H9 (cell line): ENCODE results near the gene GPHN. TPM values are rescaled to one million over a fixed set of nuclear protein-coding genes. Genes with fewer than 3 reads are reported as not detected.

ENCODE experiments used
- DNase-seq: peaks from one replicate; pipeline ENCODE4 v3.0.0-alpha.2; 2017
- H2AFZ ChIP-seq: one replicate; pipeline ENCODE4 v1.6.1; 2013; ENCODE audit warnings: mild to moderate bottlenecking, low read length, control low read depth, moderate library complexity
- H2AK5ac ChIP-seq: 2 replicates; pipeline ENCODE4 v1.6.1; 2013; ENCODE audit warnings: low read length, control low read depth, mixed read lengths; ENCODE audit not compliant: insufficient read length
- H2BK120ac ChIP-seq: one replicate; pipeline ENCODE4 v1.6.1; 2013; ENCODE audit warnings: low read depth, mild to moderate bottlenecking, low read length, control low read depth, inconsistent platforms; ENCODE audit not compliant: poor library complexity, severe bottlenecking
- H2BK12ac ChIP-seq: 2 replicates; pipeline ENCODE4 v1.6.1; 2013; ENCODE audit warnings: low read length, control low read depth, mixed read lengths, low read depth; ENCODE audit not compliant: insufficient read length
- H2BK15ac ChIP-seq: 2 replicates; pipeline ENCODE4 v1.6.1; 2013; ENCODE audit warnings: low read depth, low read length, control low read depth
- H2BK20ac ChIP-seq: one replicate; pipeline ENCODE4 v1.6.1; 2013; ENCODE audit warnings: low read depth, mild to moderate bottlenecking, low read length, control low read depth, inconsistent platforms; ENCODE audit not compliant: poor library complexity, severe bottlenecking
- H2BK5ac ChIP-seq: 2 replicates; pipeline ENCODE4 v1.6.1; 2013; ENCODE audit warnings: low read length, control low read depth, mixed read lengths; ENCODE audit not compliant: insufficient read length
- H3K14ac ChIP-seq: 2 replicates; pipeline ENCODE4 v1.6.1; 2013; ENCODE audit warnings: low read length, control low read depth; ENCODE audit not compliant: insufficient read depth
- H3K18ac ChIP-seq: 2 replicates; pipeline ENCODE4 v1.6.1; 2013; ENCODE audit warnings: low read depth, mild to moderate bottlenecking, mixed read lengths, low read length, control low read depth; ENCODE audit not compliant: insufficient read length
- H3K23ac ChIP-seq: 2 replicates; pipeline ENCODE4 v1.6.1; 2013; ENCODE audit warnings: low read length, control low read depth, mixed read lengths, low read depth; ENCODE audit not compliant: insufficient read length
- H3K23me2 ChIP-seq: 2 replicates; pipeline ENCODE4 v1.6.1; 2013; ENCODE audit warnings: low read depth, mild to moderate bottlenecking, mixed read lengths, low read length, control low read depth; ENCODE audit not compliant: insufficient read length, poor library complexity, severe bottlenecking
- H3K27ac ChIP-seq: 2 replicates; pipeline ENCODE4 v1.5.1; 2013; ENCODE audit warnings: low read length, control low read depth, mixed read lengths, low read depth; ENCODE audit not compliant: insufficient read length
- H3K27me3 ChIP-seq: 2 replicates; pipeline ENCODE4 v1.6.1; 2013; ENCODE audit warnings: low read length, control low read depth, inconsistent platforms; ENCODE audit not compliant: insufficient read depth
- H3K4ac ChIP-seq: 2 replicates; pipeline ENCODE4 v1.6.1; 2013; ENCODE audit warnings: low read depth, mild to moderate bottlenecking, control low read depth, inconsistent platforms, low read length, moderate library complexity
- H3K4me1 ChIP-seq: 2 replicates; pipeline ENCODE4 v1.6.1; 2013; ENCODE audit warnings: low read length, control low read depth, inconsistent platforms; ENCODE audit not compliant: insufficient read depth
- H3K4me2 ChIP-seq: 2 replicates; pipeline ENCODE4 v1.6.1; 2013; ENCODE audit warnings: low read length, control low read depth, mixed read lengths; ENCODE audit not compliant: insufficient read length, insufficient read depth
- H3K56ac ChIP-seq: 2 replicates; pipeline ENCODE4 v1.6.1; 2013; ENCODE audit warnings: low read depth, mild to moderate bottlenecking, mixed read lengths, low read length, control low read depth; ENCODE audit not compliant: insufficient read length
- H3K79me1 ChIP-seq: 2 replicates; pipeline ENCODE4 v1.6.1; 2013; ENCODE audit warnings: low read depth, mild to moderate bottlenecking, moderate library complexity, low read length, control low read depth, inconsistent platforms; ENCODE audit not compliant: insufficient read depth, poor library complexity, severe bottlenecking
- H3K79me2 ChIP-seq: 2 replicates; pipeline ENCODE4 v1.6.1; 2013; ENCODE audit warnings: low read length, control low read depth, inconsistent platforms; ENCODE audit not compliant: insufficient read depth
- H3K9ac ChIP-seq: 2 replicates; pipeline ENCODE4 v1.6.1; 2013; ENCODE audit warnings: low read length, control low read depth, mixed read lengths; ENCODE audit not compliant: insufficient read length; ENCODE audit errors: extremely low read depth
- H3K9me3 ChIP-seq: one replicate; pipeline ENCODE4 v1.6.1; 2013; ENCODE audit warnings: low read depth, low read length, inconsistent platforms; ENCODE audit not compliant: control insufficient read depth
- H3T11ph ChIP-seq: one replicate; pipeline ENCODE4 v1.6.1; 2013; ENCODE audit warnings: mild to moderate bottlenecking, low read length, control low read depth, inconsistent platforms
- H4K20me1 ChIP-seq: one replicate; pipeline ENCODE4 v1.6.1; 2013; ENCODE audit not compliant: control insufficient read depth, insufficient read length, insufficient read depth
- H4K5ac ChIP-seq: 2 replicates; pipeline ENCODE4 v1.6.1; 2013; ENCODE audit warnings: low read depth, mild to moderate bottlenecking, mixed read lengths, low read length, control low read depth; ENCODE audit not compliant: insufficient read length
- H4K8ac ChIP-seq: replicated peaks from 2 replicates; pipeline ENCODE4 v1.6.1; 2013; ENCODE audit warnings: low read length, control low read depth, mixed read lengths, low read depth; ENCODE audit not compliant: insufficient read length
- H4K91ac ChIP-seq: 2 replicates; pipeline ENCODE4 v1.6.1; 2013; ENCODE audit warnings: low read depth, mild to moderate bottlenecking, moderate library complexity, mixed read lengths, low read length, control low read depth; ENCODE audit not compliant: insufficient read length
- H3K27ac Mint-ChIP-seq, 3 experiments: 2 replicates in 2 of 3; 3 replicates in 1 of 3; pipeline ENCODE4 v1.8.0; 2020 to 2021; ENCODE audit warnings: mixed read lengths in 3 of 3, mild to moderate bottlenecking in 1 of 3, moderate library complexity in 1 of 3
- H3K27me3 Mint-ChIP-seq: 2 replicates; pipeline ENCODE4 v1.8.0; 2021; ENCODE audit warnings: low read depth, mild to moderate bottlenecking, moderate library complexity, mixed read lengths
- H3K36me3 Mint-ChIP-seq, 3 experiments: 2 replicates in 2 of 3; 3 replicates in 1 of 3; pipeline ENCODE4 v1.8.0; 2020 to 2021; ENCODE audit warnings: low read depth in 3 of 3, mixed read lengths in 3 of 3; ENCODE audit not compliant: insufficient read depth in 1 of 3
- H3K4me1 Mint-ChIP-seq, 2 experiments: 2 replicates each; pipeline ENCODE4 v1.8.0; 2020; ENCODE audit warnings: mixed read lengths in 2 of 2
- H3K4me3 Mint-ChIP-seq, 2 experiments: 2 replicates in 1 of 2; 3 replicates in 1 of 2; pipeline ENCODE4 v1.8.0; 2020 to 2021; ENCODE audit warnings: mild to moderate bottlenecking in 2 of 2, mixed read lengths in 2 of 2, moderate library complexity in 1 of 2
- H3K9me3 Mint-ChIP-seq, 2 experiments: 2 replicates in 1 of 2; 3 replicates in 1 of 2; pipeline ENCODE4 v1.8.0; 2020; ENCODE audit warnings: mild to moderate bottlenecking in 2 of 2, mixed read lengths in 2 of 2, moderate library complexity in 1 of 2
- total RNA-seq: library from RNA; stranded (reverse); gene quantifications from 2 replicates; pipeline ENCODE4 v1.2.1, GENCODE V29; 2021
- TF ChIP-seq, protein P1 (sequence below): fragments of 200-600 bp; sonication (generic); conservative IDR thresholded peaks from 3 replicates; pipeline ENCODE4 v1.8.0; 2021; ENCODE audit warnings: antibody characterized with exemption, mild to moderate bottlenecking

GPHN gene
- total RNA-seq, 1 experiment from 2014 or later: 16.1 TPM

DNA sequence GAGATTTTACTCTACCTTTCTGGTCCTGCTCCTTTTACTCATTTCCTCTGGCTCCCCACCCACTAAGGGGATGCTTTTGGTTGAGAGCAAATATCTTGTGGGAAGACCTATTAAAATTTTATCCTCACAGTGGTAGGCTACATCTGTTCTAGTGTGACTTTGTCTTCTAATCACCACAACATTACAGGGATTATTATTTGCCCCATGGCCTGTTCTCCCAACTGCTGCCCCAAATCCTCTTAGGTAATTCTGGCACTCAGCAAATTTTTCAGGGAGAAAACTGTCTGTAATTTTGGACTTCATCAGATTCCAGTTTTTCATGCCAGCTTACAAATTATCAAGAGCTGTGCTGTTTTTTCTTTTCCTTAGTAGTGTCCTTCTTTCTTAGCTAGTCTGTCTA, 172.3 kb downstream of the GPHN start:
- Histone ChIP-seq H4K91ac (no peak overlapping the region), H2BK12ac (no peak overlapping the region), H2BK15ac (no peak overlapping the region), H2BK20ac (no peak overlapping the region), H4K20me1 (no peaks in the 10 kb centered on the region), H2BK5ac (no peak overlapping the region), H4K8ac (no peak overlapping the region), H4K5ac (no peak overlapping the region), H3K23me2 (no peaks in the 10 kb centered on the region), H3K23ac (no peak overlapping the region), H3K4me2 (no peak overlapping the region), H3K79me2 (no peaks in the 10 kb centered on the region), H3K9ac (no peak overlapping the region), H3K27me3 (no peaks in the 10 kb centered on the region), H3K18ac (no peak overlapping the region), H3K4me1 (no peaks in the 10 kb centered on the region), H3K56ac (no peak overlapping the region), H3K79me1 (no peaks in the 10 kb centered on the region), H3K9me3 (no peaks in the 10 kb centered on the region), H3K27ac (no peak overlapping the region), H2BK120ac (no peak overlapping the region), H2AK5ac (no peak overlapping the region), H2AFZ (no peak overlapping the region), H3K14ac (no peak overlapping the region), H3K4ac (no peak overlapping the region), H3T11ph (no peak overlapping the region)
- no peak for DNase-seq
- Mint-ChIP-seq H3K9me3 (peaks cover 39 to 43% of the 10 kb centered on the region in 2 experiments), H3K4me1 (no peaks in the 10 kb centered on the region), H3K27me3 (no peaks in the 10 kb centered on the region; the same call in 1 of the 2 replicates), H3K4me3 (no peak overlapping the region), H3K36me3 (peaks cover 18 to 46% (median 24%) of the 10 kb centered on the region in 3 experiments), H3K27ac (0 out of 7 replicates have a peak overlapping the region, but pooled peaks of 1 of the 3 experiments have one; percentile 57)
- TF ChIP-seq, protein P1, sequence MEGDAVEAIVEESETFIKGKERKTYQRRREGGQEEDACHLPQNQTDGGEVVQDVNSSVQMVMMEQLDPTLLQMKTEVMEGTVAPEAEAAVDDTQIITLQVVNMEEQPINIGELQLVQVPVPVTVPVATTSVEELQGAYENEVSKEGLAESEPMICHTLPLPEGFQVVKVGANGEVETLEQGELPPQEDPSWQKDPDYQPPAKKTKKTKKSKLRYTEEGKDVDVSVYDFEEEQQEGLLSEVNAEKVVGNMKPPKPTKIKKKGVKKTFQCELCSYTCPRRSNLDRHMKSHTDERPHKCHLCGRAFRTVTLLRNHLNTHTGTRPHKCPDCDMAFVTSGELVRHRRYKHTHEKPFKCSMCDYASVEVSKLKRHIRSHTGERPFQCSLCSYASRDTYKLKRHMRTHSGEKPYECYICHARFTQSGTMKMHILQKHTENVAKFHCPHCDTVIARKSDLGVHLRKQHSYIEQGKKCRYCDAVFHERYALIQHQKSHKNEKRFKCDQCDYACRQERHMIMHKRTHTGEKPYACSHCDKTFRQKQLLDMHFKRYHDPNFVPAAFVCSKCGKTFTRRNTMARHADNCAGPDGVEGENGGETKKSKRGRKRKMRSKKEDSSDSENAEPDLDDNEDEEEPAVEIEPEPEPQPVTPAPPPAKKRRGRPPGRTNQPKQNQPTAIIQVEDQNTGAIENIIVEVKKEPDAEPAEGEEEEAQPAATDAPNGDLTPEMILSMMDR: no peak
